ENCODE data around the gene WDR1.
"Not testable (repeated sequence)": the region's sequence is repeated elsewhere in the genome, so short reads cannot be mapped to it uniquely, and the experiment has no call there.

The WDR1 gene

DNA sequence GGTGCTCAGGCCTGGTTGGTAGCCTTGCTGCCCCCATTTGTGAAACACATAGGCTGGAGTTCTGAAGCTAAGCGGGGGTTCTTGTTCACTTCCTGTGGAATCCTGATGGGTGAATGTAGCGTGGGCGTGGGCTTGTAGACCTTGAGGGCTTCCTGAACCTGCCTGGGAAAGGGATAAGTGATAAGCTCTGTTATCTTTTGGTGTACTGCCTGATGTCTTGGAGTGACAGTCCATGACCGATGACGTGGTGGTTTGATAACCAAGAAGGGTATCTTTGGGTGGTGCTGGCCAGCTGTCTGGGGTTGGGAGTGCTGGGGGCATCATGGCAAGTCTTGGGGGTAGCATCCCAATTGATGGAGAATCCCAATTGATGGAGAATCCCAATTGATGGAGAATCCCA lies 17.5 kb upstream of the WDR1 start:
- no peak for DNase-seq (ENCODE audit: low read depth)

DNA sequence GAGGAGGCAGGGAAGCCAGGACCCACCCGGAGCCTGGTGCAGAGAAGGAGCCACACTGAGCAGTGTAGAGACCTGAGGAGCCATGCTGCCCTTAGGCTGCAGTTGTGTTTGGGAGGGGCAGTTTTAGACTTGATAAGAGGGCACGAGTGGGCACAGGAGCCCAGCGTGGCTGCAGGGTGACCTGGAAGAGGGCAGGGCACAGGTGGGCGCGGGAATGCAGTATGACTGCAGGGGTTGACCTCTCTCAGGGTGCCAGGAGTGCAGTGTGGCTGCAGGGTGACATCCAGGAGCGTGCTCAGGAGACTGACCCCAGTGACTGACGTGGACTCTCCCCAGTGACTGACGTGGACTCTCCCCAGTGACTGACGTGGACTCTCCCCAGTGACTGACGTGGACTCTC lies 14.6 kb upstream of the WDR1 start:
- TF ChIP-seq, protein P1, sequence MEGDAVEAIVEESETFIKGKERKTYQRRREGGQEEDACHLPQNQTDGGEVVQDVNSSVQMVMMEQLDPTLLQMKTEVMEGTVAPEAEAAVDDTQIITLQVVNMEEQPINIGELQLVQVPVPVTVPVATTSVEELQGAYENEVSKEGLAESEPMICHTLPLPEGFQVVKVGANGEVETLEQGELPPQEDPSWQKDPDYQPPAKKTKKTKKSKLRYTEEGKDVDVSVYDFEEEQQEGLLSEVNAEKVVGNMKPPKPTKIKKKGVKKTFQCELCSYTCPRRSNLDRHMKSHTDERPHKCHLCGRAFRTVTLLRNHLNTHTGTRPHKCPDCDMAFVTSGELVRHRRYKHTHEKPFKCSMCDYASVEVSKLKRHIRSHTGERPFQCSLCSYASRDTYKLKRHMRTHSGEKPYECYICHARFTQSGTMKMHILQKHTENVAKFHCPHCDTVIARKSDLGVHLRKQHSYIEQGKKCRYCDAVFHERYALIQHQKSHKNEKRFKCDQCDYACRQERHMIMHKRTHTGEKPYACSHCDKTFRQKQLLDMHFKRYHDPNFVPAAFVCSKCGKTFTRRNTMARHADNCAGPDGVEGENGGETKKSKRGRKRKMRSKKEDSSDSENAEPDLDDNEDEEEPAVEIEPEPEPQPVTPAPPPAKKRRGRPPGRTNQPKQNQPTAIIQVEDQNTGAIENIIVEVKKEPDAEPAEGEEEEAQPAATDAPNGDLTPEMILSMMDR (IDR thresholded peaks at IDR 0.05; ENCODE audit: insufficient read depth, low read depth, low read length, missing control alignments): no peak
- no peak for DNase-seq (ENCODE audit: low read depth)
- H3K4me3 ChIP-seq (ENCODE audit: low read length): no peak overlapping the region

More for the DNA sequence above, 17.5 kb upstream of the WDR1 start:
- H3K4me3 ChIP-seq (ENCODE audit: low read length): no peak overlapping the region
- TF ChIP-seq, protein P1 (IDR thresholded peaks at IDR 0.05; ENCODE audit: insufficient read depth, low read depth, low read length, missing control alignments): no peak

- TF ChIP-seq, protein P1 (IDR thresholded peaks at IDR 0.05; ENCODE audit: insufficient read depth, low read depth, low read length, missing control alignments): no peak
- DNase-seq (ENCODE audit: low read depth): no peak
- H3K4me3 ChIP-seq (ENCODE audit: low read length): no peak overlapping the region
Observed at GRCh38 chr4:10130178-10130888, 13.7 kb upstream of the WDR1 start.

DNA sequence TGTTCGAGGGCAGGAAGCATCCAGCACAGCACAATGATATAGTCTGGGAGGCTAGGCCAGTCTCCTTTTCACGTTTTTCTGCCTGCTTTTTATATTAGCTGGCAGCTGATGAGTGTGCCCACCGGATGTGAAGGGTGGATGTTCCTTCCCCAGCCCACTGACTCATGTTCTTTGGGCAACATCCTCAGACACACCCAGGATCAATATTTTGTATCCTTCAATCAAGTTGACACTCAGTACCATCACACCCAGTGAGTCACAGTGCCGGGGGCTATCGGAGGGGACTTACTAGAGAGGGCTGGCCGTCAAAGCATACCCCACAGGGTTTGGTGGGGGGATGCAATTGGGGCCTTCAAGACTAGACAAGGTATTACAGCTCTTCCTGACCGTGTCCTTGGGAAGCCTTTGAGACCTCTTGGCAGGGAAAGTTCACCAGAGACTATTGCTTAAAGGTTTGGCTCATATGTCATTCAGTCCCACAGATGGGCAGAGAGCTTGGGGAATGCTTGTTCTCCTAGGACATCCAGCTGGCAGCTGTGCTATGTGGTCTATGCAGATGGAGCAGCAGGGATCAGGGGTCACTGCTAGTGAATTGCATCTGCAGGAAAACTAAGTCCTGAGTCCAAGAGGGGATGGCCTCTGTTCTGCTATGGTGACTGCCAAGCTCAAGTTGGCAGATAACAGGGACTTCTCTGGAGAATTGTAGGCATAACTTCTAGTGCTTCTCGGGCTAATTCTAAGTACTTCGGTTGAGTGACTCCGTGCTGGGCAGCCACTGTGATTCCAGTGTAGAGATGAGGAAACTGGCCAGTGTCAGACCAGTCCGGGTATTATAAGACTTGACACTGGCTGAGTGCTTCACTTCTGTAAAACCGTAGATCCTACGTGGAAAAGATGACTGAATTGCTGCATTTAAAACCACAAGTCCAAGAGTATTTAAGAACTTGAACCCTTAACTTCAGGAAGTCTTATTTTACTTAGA lies 12.9 kb upstream of the WDR1 start:
- peak; percentile 61 for DNase-seq (ENCODE audit: low read depth)
- TF ChIP-seq, protein P1 (IDR thresholded peaks at IDR 0.05; ENCODE audit: insufficient read depth, low read depth, low read length, missing control alignments): no peak
- H3K4me3 ChIP-seq (ENCODE audit: low read length): no peak overlapping the region

GRCh38 chr4:10128761-10129160 lies 12.2 kb upstream of the WDR1 start:
- DNase-seq (ENCODE audit: low read depth): no peak
- TF ChIP-seq, protein P1 (IDR thresholded peaks at IDR 0.05; ENCODE audit: insufficient read depth, low read depth, low read length, missing control alignments): no peak
- H3K4me3 ChIP-seq (ENCODE audit: low read length): no peak overlapping the region

- DNase-seq (ENCODE audit: low read depth); H3K4me3 ChIP-seq (ENCODE audit: low read length): not testable (repeated sequence)
Observed at GRCh38 chr4:10127531-10127930, 10.9 kb upstream of the WDR1 start.

DNA sequence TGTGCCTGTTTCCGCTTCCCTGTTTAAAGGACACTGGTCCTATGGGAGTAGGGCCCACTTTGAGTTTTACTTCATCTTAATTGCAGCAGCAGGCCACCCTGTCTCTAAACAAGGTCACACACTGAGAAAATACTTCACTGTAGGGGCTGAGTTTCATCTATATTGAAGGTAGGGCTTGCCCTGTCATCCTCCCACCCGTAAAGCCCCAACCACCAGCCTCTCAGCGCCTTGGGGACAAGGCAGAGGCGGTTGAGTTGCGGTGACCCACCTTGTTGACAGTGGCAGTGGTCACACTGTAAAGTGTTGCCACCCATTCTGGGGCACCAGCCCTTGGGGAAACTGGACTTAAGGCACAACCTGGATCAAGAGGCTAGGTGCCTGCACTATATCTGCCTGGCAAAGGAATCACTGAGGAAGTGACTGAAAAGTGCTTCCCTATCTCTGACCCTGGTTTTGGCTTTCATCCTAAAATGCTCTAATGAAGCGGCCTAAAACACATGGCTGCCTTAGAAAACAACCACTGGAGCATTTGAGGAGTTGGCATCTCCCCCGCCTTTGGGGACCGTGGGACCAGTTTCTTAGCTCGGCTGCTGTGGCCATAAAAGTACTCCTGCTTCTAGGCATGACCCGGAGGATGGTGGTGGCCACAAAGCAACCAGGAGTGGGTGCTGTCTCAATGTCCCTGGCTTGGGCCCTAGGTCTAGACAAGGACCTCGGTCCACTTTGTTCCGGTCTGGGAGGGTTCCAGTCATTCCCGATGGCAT lies 7.8 kb upstream of the WDR1 start:
- no peak for DNase-seq (ENCODE audit: low read depth)
- no peak overlapping the region for H3K4me3 ChIP-seq (ENCODE audit: low read length)
- TF ChIP-seq, protein P1 (IDR thresholded peaks at IDR 0.05; ENCODE audit: insufficient read depth, low read depth, low read length, missing control alignments): no peak
